CD4-positive, alpha-beta T cell treated with Interleukin-12 subunit alpha and Interleukin-12 subunit beta, for 1 hour (primary cell): ENCODE measurements around the gene APC2.
A peak's percentile ranks its signal among the peaks of the same experiment; 100 is the strongest.
"Not testable (repeated sequence)": the region's sequence is repeated elsewhere in the genome, so short reads cannot be mapped to it uniquely, and the experiment has no call there.

ENCODE experiments used
- DNase-seq: peaks from one replicate; pipeline ENCODE4 v3.0.0-alpha.2; 2020

The APC2 gene

GRCh38 chr19:1499231-1499630 is 49.3 kb downstream of the APC2 start:
- not testable (repeated sequence) for DNase-seq

GRCh38 chr19:1501200-1501595 is 51.3 kb downstream of the APC2 start:
- no peak for DNase-seq

DNA sequence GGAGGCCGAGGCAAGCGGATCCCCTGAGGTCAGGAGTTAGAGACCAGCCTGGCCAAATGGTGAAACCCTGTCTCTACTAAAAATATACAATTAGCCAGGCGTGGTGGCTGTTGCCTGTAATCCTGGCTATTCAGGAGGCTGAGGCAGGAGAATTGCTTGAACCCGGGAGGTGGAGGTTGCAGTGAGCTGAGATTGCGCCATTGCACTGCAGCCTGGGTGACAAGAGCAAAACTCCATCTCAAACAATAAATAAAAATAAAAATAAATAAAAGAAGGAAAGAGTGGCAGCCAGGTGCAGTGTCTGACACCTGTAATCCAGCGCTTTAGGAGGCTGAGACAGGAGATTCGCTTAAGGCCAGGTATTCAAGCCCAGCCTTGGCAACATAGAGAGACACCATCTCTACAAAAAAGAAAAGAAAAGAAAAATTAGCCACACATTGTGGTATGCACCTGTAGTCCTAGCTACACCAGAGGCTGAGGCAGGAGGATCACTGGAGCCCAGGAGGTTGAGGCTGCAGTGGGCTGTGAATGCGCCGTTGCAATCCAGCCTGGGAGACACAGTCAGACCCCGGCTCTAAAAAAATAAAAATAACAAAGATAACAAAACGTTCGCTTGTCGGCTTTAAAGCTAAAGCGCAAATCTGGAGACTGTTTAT is 52.6 kb downstream of the APC2 start:
- no peak for DNase-seq

GRCh38 chr19:1503089-1503924 is 53.4 kb downstream of the APC2 start:
- peak; percentile 70 for DNase-seq

- no peak for DNase-seq
Measured at GRCh38 chr19:1503925-1504773, 54.2 kb downstream of the APC2 start.

DNA sequence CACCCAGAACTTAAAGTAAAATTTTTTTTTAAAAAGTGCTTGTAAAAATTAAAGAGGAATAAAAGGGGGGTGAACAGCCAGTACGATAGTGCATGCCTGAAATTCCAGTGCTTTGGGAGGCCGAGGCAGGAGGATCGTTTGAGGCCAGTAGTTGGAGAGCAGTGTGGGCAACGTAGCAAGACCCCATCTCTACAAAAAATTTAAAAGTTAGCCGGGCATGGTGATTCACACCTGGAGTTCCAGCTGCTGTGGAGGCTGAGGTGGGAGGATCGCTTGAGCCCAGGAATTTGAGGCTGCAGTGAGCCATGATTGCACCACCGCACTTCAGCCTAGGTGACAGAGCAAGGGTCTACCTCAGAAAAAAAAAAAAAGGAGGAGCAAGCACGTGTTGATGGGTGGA is 55.1 kb downstream of the APC2 start:
- no peak for DNase-seq

DNA sequence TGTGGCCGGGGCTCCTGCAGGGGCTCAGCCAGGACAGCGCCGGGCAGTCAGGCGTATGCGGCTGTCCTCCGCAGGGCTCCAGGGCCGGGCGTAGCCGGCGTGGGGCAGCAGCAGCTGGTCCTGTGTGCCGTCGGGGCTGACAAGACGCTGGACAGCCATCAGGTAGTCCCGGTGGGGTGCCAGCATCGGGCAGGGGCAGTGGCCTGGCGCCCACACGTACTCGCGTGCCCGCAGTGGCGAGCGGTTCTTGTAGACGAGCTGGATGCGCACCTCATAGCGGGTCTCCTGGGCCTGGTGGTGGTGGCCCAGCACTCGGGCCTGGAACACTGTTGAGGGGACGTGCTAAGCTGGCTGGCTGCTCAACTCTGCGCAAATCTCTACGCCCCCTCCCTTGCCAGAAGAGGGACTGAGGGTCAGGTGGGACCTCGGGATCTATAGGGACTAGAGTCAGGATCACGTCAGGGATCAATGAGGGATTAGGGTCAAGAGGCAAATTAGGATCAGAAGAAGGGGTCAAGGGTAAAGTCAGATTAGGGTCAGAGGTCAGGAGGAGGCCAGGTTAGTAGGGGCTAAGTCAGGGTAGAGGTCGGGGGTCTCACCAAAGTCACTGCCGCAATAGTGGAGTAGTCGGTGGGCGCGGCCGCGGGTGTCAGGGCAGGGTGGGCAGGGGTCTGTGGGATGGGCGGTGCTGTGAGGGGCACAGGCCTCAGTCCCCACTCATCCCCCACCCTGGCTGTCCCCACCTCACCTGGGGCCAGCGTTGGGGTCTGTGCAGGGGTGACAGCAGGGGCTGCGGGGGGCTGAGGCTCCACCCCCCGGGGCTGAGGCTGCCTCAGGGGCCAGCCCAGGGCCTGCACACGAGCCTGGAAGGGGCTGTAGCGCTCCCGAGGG is 56.3 kb downstream of the APC2 start:
- DNase-seq: no peak

- no peak for DNase-seq
Measured at GRCh38 chr19:1507192-1507660, 57.3 kb downstream of the APC2 start.

- peak; percentile 95 for DNase-seq
Measured at GRCh38 chr19:1507763-1508506, 58.0 kb downstream of the APC2 start.

DNA sequence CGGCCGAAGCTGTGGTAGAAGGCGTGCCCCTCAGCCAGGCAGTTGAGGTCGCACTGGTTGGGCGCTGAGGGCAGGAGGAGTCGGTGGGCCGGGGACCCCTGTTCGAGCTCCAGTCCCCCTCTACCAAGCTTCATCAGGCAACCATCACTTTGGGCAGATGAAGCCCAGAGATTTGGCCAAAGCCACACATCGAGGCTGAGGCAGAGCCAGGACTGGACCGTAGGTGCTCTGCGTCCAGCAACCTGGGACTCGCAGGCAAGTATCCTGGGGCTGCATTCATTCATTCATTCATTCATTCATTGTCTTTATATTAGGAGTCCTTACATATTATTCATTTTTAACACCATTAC is 58.6 kb downstream of the APC2 start:
- no peak for DNase-seq

DNA sequence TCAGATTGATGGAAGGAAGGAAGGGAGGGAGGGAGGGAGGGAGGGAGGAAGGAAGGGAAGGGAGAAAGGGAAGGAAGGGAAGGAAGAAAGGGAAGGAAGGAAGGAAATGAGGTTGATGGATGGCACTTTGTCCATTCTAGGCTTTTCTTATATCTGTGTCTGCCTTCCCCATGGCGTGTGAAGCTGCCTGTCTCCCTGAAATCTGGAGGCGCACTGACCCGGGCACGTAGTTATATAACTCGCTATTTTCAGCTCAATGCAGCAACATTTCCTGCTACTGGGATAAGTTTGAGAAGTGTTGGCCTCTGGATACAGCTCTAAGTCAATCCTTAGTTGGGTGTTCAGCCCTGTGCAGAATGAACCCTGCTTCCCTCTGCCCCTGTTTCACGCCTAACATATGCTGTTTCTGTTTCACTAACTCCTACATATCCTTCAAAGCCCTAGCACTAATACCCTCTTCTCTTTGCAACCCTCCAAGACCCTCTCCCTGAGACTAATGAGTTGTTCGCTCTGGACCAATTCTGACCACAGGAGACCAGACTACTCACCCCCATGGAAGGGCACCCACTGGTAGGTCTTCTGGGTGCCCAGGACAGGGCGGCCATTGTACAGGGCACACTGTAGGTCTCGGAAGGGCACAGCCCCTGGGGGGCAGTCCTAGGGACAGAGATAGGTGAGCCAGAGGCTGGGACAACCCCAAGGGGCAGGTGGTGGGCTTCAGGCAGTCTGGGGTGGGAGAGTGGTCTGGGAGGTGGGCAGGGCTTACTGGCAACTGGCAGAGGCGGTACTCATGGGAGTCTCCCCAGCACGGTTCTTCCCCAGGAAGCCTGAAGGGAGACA is 59.9 kb downstream of the APC2 start:
- no peak for DNase-seq

DNA sequence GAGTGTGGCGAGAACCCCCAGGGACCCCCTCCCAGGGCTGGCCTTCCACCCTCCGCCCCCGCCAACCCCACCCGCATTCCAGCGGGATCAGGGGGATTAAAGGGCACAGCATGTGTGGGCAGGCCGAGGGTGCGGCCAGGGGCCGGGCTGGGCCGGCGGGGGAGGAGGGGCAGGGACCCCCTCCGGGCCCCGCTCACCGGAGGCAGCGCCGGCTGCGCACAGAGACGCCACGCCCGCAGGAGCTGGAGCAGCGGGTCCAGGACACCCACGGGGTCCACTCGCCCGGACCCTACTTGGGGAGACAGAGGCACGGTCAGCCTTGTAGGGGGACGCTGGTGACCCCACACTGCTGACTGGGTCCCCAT is 60.5 kb downstream of the APC2 start:
- DNase-seq: no peak

GRCh38 chr19:1510807-1511206 is 60.9 kb downstream of the APC2 start:
- DNase-seq: no peak

GRCh38 chr19:1511318-1512317 is 61.7 kb downstream of the APC2 start:
- DNase-seq: no peak

- peak; percentile 73 for DNase-seq
Measured at GRCh38 chr19:1512671-1513498, 63.0 kb downstream of the APC2 start, which contains the start of gene ADAMTSL5. Gene ADAMTSL5, minus strand, starts transcription at chr19:1513019. Its CDS starts 2,076 bp downstream, at chr19:1510943.

- peak; percentile 72 for DNase-seq
Measured at GRCh38 chr19:1513499-1514294, 63.8 kb downstream of the APC2 start.

- DNase-seq: no peak
Measured at GRCh38 chr19:1514295-1514661, 64.4 kb downstream of the APC2 start.
